HG03521 (cell line): ENCODE data around the gene PPM1H.
A peak's percentile ranks its signal among the peaks of the same experiment; 100 is the strongest.
"Not testable (repeated sequence)": the region's sequence is repeated elsewhere in the genome, so short reads cannot be mapped to it uniquely, and the experiment has no call there.

Source experiments
- ATAC-seq: cut with Tn5 transposase; IDR thresholded peaks from one replicate; pipeline ENCODE4 v1.9.1; 2021; ENCODE audit warnings: mild to moderate bottlenecking, moderate library complexity; ENCODE audit not compliant: unreplicated experiment

Gene PPM1H

DNA sequence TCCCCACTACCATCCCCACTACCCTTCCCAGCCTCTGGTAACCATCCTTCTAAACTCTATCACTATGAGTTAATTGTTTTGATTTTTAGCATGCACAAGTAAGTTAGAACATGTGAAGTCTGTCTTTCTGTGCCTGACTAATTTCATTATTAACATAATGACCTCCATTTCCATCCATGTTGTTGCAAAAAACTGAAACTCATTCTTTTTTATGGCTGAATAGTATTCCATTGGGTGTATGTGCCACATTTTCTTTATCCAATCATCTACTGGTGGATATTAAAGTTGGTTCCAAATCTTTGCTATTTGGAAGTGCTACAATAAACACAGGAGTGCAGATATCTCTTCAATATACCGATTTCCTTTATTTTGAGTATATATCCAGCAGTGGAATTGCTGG, 13.2 kb upstream of the PPM1H start:
- no peak for ATAC-seq

DNA sequence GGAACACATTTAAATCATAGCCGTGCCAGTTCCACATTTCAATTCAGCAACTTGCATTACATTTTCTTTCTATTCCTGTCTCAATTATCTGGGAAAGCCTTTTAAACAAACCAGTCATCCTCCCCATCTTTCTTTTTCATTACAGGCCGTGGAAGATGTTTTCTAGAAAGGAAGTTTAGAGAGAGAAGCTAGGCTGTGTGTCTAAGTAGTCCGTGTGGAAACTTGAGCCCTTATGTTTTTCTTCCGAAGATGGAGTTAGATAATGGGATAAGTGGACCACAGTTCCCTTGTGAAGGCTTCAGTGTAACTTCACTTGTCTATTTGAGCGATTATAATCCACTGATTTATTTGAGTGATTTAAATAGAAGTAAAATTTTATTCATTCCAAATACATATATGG, 12.4 kb upstream of the PPM1H start:
- no peak for ATAC-seq

- ATAC-seq: no peak
Observed at GRCh38 chr12:62943779-62944395, 8.9 kb upstream of the PPM1H start.

DNA sequence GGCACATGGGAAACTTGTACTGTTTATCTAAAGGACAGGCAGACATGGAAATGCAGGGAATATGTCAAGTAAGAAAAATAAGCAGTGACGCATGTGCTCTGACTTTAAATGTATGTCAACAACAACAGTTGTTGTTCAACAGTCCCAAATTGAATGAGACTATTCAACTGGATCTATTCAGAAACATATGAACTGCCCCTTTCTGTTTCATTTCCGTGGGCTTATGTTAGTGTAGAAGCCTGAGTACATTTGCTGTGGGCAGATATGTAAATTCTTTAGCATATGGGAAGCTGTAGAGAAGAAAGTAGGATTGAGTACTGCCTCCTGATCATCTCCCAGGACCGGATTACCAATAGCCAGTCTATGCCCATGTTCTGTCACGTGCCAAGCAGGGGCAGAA, 7.4 kb upstream of the PPM1H start:
- ATAC-seq: not testable (repeated sequence)

DNA sequence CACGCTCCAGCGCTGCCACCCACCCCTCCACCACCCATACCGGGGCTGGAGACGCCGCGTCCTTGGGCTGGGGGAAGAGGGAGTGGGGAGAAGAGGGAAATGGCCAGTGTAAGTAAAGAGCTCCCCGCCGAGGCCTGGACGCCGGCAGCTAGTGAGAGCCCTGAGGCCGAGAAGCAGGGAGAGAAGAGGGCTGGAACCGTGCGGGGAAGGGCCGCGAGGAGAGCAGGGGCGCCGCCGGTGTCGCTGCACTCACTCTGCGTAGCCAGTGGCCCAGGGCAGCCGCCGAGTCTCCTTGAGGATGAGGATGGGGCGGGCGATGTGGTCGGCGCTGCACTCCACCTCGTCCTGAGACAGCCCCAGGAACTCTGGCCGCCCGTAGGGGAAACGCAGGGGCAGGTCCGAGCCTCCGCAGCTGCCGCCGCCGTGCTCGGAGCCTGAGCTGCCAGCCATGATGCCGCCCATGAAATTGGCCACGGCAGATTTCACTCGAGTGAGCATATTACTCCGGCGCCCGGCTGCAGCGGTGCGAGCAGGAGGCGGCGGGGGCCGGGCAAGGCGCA, 631 bp downstream of the PPM1H start:
- peak; percentile 42 for ATAC-seq

DNA sequence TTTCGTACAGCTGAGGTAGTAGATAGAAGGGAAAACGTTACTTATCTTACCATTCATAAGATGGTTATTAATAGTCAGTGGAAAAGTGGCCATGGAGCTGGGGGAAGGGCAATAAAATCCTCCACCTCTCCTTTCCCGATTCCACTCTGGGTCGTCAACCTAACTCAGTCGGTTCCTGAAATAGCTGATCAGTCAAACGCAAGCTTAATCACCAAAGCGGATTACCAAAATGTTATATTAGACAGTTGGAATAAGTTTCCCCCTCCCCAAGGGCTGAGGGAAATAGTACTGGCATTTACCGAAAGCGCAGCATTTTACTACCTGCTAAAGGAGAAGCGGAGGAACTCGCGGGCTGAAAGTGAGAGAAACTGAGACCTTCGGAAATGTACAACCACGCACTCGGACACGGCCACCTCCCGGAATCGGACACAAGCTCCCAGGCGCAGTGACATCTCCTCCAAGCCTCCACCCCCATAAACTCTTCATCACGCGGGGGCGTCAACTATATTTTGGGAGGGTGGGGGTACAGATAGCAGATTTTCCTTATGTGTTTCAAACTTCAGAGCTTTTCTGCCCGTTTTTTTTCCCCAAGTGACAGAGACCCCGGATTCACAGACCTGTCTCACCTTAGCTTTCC, 1.2 kb downstream of the PPM1H start:
- ATAC-seq: no peak

DNA sequence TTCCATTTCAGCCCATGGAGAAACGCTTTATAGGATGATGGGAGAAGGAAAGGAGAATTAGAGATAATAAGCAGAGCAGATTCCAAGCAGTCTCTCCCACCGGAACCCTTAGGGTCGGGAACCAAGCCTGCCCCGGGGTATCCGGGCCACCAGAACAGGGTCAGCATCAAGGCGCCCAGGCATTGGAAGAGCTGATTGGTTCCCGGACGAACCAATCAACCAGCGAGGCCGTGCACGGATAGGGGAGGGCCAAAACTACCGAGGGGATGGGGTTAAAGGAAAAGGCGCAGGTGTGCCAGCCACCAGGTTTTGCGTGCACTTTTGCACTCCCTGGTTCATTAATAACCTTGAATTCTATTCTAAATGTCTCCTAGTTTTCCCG, 1.7 kb downstream of the PPM1H start:
- no peak for ATAC-seq

GRCh38 chr12:62931477-62931876, 3.5 kb downstream of the PPM1H start:
- no peak for ATAC-seq

DNA sequence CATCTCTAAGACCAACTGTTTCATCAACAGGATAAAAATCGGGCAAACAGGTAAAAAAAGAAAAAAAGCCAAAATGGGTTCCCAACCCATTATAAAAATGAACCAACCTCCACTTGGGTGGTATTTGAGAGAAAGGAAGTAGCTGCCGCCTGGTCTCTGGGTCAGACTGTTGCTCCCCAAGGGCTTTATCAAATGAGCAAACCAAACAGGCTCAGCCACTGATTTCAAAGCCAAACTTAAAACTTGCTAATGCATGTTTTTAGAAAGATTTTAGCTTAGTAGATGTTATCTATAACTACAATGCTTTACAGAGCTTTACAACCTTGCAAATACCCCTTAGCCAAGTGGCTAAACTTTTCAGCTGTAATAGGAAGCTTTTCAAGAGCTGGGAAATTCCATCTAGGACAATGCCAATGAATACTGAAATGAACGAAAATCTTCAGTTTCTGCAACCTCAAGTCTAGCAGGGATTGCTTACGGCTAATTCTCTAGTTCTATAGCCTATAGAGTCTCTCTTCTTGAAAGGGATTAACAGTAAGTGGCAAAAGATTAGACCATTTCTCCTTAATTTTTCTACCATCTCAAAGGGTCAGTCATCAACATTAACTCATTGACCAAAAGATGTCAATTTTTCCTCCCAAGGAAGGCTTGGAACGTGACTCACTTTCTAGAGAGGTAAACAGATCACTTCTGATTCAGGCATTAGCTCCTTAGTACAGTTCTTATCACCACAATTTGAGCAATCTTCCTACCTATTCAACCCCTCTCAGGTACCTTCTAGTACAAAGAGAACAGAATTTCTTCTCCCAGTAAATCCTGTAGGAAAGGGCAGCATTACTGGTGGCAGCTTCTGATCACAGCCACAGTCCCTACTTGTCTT, 4.2 kb downstream of the PPM1H start:
- no peak for ATAC-seq

GRCh38 chr12:62928632-62929031, 6.3 kb downstream of the PPM1H start:
- ATAC-seq: no peak

DNA sequence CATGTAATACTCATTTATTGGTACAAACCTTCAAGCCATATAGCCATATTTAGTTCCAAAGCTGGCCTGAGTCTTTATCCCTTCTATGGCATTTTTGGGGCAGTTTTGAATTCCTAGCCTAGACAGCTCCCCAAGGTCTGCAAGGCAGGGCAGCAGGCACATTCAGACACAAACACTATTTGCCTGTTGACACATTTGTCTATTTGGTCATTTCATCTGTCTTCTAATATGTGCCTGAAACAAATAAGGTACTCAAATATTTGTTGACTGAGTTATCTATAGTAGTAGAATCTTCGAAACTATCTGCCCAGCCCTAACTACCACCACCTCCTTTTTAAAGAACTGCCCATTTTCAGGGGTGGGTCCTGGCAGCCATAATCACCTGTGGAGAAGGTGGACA, 9.3 kb downstream of the PPM1H start:
- no peak for ATAC-seq

DNA sequence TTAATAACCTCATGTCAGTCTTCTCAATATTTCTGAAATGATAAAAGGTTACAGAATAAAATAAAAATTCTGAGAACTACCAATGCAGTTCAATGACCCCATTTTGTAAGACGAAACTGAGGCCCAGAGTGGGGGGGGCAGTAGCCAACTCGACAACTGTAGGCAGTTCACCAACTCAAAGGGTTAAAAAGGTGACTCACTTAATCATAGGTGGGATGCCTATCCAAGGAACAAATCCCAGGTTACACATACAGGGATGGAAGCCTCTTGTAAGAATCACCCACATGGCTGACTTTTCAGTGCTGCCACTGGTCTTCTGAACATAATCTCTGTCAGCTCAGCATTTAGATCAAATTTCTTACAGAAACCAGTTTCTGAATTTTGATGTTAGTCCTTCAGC, 10.9 kb downstream of the PPM1H start:
- no peak for ATAC-seq

DNA sequence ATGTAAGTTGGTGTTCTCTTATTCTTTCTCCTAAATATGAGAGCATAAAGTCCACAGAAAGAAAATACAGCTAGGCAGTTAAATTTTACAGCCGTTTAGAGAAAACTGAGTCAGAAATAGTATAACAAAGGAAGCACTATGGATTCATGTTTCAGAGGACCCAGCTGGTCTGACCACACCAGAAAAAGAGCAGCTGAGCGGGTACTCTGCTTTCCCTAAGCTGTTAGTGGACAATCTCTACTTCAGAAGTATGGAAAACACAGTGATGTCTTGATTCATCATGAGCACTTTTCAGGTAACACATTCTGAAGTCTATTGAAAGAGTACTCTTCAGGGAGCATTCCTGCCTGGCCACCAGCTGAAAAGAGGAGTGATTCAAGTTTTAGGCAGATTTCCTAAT, 12.4 kb downstream of the PPM1H start:
- no peak for ATAC-seq

- ATAC-seq: no peak
Observed at GRCh38 chr12:62919838-62920237, 15.1 kb downstream of the PPM1H start.

DNA sequence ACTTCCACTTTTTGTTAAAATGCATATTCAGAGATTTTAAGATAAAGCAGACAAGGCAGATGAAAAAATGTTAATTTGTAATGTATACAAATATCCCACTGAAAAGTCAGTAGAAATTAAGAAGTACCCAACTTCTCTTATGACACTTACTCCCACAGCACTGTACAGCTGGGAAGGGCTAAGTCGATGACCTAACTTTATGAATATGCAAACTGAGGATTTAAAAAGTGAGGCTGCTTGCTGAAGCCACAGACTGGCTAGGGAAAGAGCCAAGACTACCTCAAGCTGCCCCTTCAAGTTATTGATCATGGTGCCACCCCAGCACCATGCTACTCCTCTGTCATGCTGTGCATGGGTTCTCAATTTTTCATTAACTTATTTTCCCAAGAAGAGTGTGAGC, 17.0 kb downstream of the PPM1H start:
- no peak for ATAC-seq

GRCh38 chr12:62916632-62917425, 18.1 kb downstream of the PPM1H start:
- ATAC-seq: no peak

GRCh38 chr12:62915204-62915529, 19.8 kb downstream of the PPM1H start:
- ATAC-seq: no peak

DNA sequence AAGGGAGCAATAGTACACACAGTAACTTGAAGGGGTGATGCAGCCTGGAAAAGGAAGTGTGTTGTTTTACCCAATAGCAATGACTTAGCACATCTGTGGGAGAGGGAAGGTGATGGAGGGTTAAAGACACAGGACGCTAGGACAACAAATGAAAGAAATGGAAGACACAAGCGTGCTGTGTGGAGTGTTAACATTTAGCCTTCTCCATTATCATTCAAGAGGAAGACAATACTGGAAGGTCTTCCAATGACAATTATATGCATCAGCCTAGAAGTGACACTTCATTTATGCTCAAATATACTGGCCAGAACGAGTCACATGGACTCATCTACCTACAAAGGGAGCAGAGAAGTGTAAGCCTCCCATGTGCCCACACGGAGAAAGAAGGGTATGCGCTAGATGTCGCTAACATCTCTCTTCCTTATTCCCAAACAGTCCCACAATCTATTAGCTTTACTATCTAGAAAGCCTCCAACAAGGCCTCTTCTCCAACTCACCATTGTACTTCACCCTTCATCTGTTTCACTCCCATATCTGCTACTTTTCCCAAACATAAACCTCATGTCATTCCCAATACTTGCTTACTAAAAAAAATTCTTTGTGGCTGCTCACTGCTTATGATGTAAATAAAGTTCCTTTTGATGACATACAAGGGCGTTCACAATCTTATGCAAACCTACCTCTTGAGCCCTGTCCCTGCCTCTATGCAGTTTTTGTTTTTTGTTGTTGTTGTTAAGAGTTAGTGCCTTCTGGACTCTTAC, 20.3 kb downstream of the PPM1H start:
- no peak for ATAC-seq

GRCh38 chr12:62913380-62913779, 21.6 kb downstream of the PPM1H start:
- ATAC-seq: no peak

GRCh38 chr12:62912644-62913043, 22.3 kb downstream of the PPM1H start:
- no peak for ATAC-seq
